Measurements from ENCODE around the gene SPINDOC. TPM values are rescaled to one million over a fixed set of nuclear protein-coding genes. Genes with fewer than 3 reads are reported as not detected.

The SPINDOC gene, protein sequence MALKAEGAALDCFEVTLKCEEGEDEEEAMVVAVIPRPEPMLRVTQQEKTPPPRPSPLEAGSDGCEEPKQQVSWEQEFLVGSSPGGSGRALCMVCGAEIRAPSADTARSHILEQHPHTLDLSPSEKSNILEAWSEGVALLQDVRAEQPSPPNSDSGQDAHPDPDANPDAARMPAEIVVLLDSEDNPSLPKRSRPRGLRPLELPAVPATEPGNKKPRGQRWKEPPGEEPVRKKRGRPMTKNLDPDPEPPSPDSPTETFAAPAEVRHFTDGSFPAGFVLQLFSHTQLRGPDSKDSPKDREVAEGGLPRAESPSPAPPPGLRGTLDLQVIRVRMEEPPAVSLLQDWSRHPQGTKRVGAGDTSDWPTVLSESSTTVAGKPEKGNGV
- 14.9 and 17.8 TPM in 2 replicates for total RNA-seq

GRCh38 chr11:63813035-63813562, at the start of gene SPINDOC:
SPINDOC (plus strand) TSS chr11:63813456; CDS start chr11:63813687, 231 bp downstream.

DNA sequence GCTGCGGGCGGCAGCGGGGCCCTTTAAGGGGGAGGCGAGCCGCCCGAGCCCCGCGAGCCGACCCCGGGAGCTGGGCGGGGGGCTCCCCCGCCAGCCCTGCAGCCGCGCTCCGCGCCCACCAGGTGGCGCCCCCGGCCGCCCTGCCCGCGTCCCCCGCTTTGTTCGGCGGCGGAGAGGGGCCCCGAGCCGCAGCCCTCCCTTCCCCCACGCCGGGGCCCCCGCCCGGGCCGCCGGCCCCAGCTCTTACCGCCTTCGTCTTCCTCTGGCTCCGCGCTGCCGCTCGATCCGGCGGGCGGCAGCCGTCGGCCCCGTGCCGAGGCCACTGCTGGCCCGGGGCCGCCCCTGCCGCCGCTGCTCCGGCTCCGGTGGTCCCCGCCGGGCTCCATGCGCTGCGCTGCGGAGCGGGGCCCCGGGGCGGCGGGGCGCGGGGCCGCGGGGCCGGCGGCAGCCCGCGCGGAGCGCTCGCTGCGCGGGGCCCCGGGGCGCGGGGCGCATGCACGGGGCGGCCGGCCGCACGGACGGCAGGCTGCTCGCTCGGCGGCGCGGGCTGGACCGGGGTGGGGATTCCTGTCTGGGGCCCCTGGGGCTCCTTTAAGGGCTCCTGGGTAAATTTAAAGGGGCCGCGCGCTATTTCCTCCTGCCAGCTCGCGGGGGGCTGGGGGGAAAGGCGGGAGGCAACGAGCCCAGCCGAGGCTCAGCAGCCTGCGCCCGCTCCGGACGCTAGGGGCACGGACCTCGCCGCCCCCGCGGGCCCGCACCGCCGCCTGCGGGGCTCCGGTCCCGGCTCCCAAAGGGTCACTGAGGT, 44.8 kb upstream of the SPINDOC start, which contains the start of gene ZFTA:
Gene ZFTA, minus strand, starts transcription at position 539 of the 805 bp plus-strand sequence. Its CDS starts 153 bp downstream, at position 386.

GRCh38 chr11:63838678-63839507, 25.6 kb downstream of the SPINDOC start, which contains the start of gene MARK2:
MARK2 (plus strand) TSS chr11:63839110; CDS start chr11:63839507, 397 bp downstream.

Other genes with a start within 250 kb of the SPINDOC start
- gene PLAAT3, start 199.0 kb upstream of the SPINDOC start, total RNA-seq = 22.8 and 73.0 TPM in 2 replicates
- 84.9 and 87.6 TPM in 2 replicates for gene ATL3, start 142.1 kb upstream of the SPINDOC start, total RNA-seq
- gene RTN3, start 132.0 kb upstream of the SPINDOC start, total RNA-seq = 30.8 and 73.8 TPM in 2 replicates
- 10.7 and 10.8 TPM in 2 replicates for gene ZFTA, start 44.7 kb upstream of the SPINDOC start, total RNA-seq
- 6.2 and 16.0 TPM in 2 replicates for gene MARK2, start 25.7 kb downstream of the SPINDOC start, total RNA-seq
- gene RCOR2, start 103.7 kb downstream of the SPINDOC start, total RNA-seq = 0.16 and 0.19 TPM in 2 replicates
- 6.5 and 20.8 TPM in 2 replicates for gene NAA40, start 125.5 kb downstream of the SPINDOC start, total RNA-seq
- 202 and 382 TPM in 2 replicates for gene COX8A, start 161.2 kb downstream of the SPINDOC start, total RNA-seq
- gene OTUB1, start 173.0 kb downstream of the SPINDOC start, total RNA-seq = 46.6 and 50.3 TPM in 2 replicates
- not detected in 2 replicates for gene FLRT1, start 222.5 kb downstream of the SPINDOC start, total RNA-seq

Data from bladder microvascular endothelial cell (primary cell).